Ishikawa (cell line): ENCODE results near the gene CUBN.

Source experiments
- CEBPB ChIP-seq: IDR thresholded peaks from 2 replicates; pipeline ENCODE4 v1.6.1; 2012
- CREB1 ChIP-seq: IDR thresholded peaks from 2 replicates; pipeline ENCODE4 v1.6.1; 2012; ENCODE audit warnings: low read depth
- EGR1 ChIP-seq: IDR thresholded peaks from 2 replicates; pipeline ENCODE4 v1.6.1; 2012
- EP300 ChIP-seq: IDR thresholded peaks from 2 replicates; pipeline ENCODE4 v1.6.1; 2012; ENCODE audit warnings: borderline replicate concordance
- FOXM1 ChIP-seq: IDR thresholded peaks from 2 replicates; pipeline ENCODE4 v1.6.1; 2012; ENCODE audit warnings: low read depth, borderline replicate concordance
- NFIC ChIP-seq: IDR thresholded peaks from 2 replicates; pipeline ENCODE4 v1.6.1; 2012
- RAD21 ChIP-seq: IDR thresholded peaks from 2 replicates; pipeline ENCODE4 v1.6.1; 2012; ENCODE audit warnings: low read depth
- TAF1 ChIP-seq: IDR thresholded peaks from 2 replicates; pipeline ENCODE4 v1.6.1; 2012; ENCODE audit warnings: low read depth, mild to moderate bottlenecking
- TCF12 ChIP-seq: IDR thresholded peaks from 2 replicates; pipeline ENCODE4 v1.6.1; 2012; ENCODE audit warnings: low read depth
- TEAD4 ChIP-seq: IDR thresholded peaks from 2 replicates; pipeline ENCODE4 v1.6.1; 2012
- YY1 ChIP-seq: IDR thresholded peaks from 2 replicates; pipeline ENCODE4 v1.6.1; 2012; ENCODE audit warnings: low read depth
- ZBTB7A ChIP-seq: IDR thresholded peaks from 2 replicates; pipeline ENCODE4 v1.6.1; 2012; ENCODE audit warnings: low read depth
- TF ChIP-seq, protein P1 (sequence below): IDR thresholded peaks from 2 replicates; pipeline ENCODE4 v1.6.1; 2012; ENCODE audit warnings: low read depth, mild to moderate bottlenecking
- TF ChIP-seq, protein P2 (sequence below): IDR thresholded peaks from 2 replicates; pipeline ENCODE4 v1.6.1; 2012
- TF ChIP-seq, protein P3 (sequence below): IDR thresholded peaks from 2 replicates; pipeline ENCODE4 v1.6.1; 2012

The CUBN gene

DNA sequence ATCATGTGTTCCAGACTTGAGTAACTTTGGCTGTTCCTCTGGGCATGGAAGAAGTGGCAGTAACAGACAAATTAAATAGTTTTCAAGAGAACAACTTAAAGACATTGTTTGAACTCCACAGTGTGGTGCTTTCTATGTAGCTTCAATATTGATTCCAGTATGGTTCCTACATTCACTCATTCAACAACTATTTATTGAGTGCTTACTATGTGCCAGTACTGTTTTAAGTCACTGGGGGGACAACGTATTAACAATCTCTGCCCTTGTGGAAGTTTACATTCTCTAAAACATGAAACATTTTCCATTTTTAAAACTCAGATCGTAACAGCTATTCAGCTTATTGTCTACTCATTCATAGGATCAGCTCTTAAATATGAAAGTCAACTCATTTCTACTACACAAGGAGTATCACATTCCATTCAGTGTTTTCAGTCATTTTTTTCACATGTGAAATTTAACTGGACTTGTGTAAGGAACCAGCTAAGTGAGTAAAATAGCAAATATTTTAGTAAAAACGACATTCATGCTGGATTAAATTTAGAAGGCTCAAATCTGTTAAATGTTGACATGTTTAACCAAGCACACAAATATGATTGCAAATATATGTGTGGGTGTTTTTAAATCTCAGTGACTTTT is 13.6 kb upstream of the CUBN start:
- TF ChIP-seq, protein P1, sequence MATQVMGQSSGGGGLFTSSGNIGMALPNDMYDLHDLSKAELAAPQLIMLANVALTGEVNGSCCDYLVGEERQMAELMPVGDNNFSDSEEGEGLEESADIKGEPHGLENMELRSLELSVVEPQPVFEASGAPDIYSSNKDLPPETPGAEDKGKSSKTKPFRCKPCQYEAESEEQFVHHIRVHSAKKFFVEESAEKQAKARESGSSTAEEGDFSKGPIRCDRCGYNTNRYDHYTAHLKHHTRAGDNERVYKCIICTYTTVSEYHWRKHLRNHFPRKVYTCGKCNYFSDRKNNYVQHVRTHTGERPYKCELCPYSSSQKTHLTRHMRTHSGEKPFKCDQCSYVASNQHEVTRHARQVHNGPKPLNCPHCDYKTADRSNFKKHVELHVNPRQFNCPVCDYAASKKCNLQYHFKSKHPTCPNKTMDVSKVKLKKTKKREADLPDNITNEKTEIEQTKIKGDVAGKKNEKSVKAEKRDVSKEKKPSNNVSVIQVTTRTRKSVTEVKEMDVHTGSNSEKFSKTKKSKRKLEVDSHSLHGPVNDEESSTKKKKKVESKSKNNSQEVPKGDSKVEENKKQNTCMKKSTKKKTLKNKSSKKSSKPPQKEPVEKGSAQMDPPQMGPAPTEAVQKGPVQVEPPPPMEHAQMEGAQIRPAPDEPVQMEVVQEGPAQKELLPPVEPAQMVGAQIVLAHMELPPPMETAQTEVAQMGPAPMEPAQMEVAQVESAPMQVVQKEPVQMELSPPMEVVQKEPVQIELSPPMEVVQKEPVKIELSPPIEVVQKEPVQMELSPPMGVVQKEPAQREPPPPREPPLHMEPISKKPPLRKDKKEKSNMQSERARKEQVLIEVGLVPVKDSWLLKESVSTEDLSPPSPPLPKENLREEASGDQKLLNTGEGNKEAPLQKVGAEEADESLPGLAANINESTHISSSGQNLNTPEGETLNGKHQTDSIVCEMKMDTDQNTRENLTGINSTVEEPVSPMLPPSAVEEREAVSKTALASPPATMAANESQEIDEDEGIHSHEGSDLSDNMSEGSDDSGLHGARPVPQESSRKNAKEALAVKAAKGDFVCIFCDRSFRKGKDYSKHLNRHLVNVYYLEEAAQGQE = no peak
- TF ChIP-seq EP300 = no peak
- TF ChIP-seq, protein P2, sequence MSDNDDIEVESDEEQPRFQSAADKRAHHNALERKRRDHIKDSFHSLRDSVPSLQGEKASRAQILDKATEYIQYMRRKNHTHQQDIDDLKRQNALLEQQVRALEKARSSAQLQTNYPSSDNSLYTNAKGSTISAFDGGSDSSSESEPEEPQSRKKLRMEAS = no peak
- no peak for TF ChIP-seq FOXM1
- TF ChIP-seq RAD21 = no peak
- TF ChIP-seq CEBPB = no peak
- TF ChIP-seq EGR1 = no peak
- no peak for TF ChIP-seq TCF12
- no peak for TF ChIP-seq YY1
- no peak for TF ChIP-seq TEAD4
- TF ChIP-seq CREB1 = no peak
- TF ChIP-seq TAF1 = no peak
- TF ChIP-seq NFIC = no peak
- no peak for TF ChIP-seq ZBTB7A
- TF ChIP-seq, protein P3, sequence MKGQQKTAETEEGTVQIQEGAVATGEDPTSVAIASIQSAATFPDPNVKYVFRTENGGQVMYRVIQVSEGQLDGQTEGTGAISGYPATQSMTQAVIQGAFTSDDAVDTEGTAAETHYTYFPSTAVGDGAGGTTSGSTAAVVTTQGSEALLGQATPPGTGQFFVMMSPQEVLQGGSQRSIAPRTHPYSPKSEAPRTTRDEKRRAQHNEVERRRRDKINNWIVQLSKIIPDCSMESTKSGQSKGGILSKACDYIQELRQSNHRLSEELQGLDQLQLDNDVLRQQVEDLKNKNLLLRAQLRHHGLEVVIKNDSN = no peak

DNA sequence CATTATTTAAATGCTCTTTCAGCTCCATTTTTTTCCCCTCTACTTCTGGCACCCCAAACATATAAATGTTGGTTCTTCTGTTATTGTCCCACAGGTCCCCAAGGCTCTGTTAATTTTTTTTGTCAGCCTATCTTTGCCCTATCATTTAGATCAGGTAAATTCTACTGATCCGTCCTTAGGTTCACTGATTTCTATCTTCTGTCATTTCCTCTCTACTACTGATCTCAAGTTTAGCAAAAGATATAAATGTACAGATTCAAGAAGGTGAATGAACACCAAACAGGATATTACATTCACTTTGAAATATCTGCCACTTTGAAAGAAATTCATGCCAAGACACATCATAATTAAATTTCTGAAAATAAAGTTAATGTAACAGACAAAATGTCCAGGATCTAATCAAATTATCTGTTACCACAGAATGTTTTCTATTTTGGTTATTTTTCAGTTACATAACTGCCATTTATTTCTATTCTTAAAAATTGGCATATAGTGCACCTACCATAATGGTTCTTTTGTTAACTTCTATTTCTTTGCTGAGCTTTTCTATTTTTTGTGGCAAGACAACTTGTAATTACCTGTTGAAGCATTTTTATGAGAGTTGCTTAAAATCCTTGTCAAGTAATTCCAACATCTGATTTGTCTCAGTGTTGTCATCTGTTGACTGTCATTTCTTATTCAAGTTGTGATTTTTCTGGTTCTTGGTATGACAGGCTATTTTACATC is 12.1 kb upstream of the CUBN start:
- TF ChIP-seq NFIC (no peak), TCF12 (no peak)
- TF ChIP-seq, protein P2 = no peak
- TF ChIP-seq, protein P1 = no peak

DNA sequence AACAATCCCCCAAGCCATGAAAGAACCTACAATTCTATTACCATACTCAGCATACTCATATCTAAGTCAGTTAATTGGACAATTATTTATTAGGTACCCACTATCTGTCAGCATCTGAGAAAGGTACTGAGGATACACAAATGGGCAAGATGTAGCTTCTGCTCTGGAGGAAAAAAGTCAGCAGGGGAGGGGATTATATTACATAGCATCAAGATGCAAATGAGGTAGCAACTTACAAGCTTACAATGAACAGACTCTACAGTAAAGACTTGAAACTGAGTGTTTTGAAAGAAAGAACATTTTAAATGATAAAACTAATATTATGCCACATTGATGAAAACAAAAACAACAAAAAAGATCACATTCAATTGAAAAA is 10.8 kb upstream of the CUBN start:
- TF ChIP-seq FOXM1 = no peak

DNA sequence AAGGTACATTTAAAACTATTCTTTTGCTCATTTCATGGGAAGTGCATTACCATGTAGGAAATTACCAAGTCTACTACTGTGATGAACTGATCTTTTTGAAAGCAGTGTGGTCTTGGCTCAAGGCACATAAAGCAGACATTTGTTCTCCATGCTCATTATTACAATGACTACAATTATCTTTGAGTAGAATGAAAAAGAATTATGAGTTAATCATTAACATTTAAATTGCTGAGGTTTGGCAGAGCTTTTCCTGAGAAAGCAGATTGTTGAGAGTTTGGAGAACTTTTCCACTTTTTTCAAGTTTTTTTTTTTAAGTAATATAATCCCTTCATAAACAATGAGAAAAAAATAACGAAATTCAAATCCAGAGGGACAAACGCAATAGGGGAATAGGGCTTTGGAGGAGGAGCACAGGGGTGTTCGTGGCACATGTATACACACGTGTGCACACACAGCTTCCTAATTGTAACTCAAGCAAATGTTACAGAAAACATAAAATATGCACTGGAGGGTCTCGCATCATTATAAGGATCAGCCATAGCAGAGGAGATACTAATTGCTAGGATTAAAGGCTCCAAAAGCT is 8.9 kb upstream of the CUBN start:
- TF ChIP-seq TEAD4 (no peak), CEBPB (no peak), EP300 (no peak), NFIC (no peak)
- TF ChIP-seq, protein P3 = no peak

DNA sequence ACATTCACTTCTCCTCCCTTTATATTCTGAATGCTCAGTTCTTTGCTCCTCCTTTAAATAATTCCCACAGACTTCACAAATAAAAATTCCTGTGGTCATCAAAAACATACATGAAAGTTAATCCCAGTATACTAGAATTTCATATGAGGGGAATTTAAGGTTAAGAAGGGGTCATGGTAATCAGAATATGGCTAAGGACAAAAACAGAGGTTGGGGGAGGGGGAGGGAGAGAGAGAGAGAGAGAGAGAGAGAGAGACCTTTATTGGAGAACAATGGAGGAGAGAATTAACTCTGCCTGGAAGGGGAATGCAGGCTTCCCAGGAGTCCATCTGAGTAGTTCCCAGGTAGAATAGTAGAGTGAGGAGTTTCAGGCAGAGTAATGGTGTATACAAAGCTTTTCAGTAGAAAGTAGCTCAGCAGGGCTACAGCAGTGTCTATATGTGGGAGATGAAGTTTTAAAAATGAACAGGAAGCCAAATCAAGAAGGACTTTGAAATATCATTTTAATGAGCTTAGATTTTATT is 5.2 kb upstream of the CUBN start:
- no peak for TF ChIP-seq ZBTB7A

DNA sequence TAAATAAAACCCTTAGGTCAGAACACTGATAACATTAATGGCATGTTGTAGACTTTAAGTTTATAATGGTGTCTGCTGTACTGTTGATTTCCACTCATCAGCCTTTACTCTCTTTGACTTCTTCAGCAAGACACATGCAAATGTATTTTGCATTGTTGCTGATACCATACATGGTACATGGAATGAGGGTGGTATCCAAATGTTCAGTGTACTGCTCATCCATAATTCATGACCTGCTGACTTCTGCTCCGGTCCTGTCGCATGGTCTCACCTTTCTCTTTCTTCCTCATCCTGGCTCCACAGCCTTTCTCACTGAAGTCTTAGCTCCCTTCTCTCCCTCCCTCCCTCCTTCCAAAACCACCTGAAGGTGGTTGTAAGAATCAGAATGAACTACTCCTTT is 4.7 kb upstream of the CUBN start:
- TF ChIP-seq, protein P2 = no peak
- no peak for TF ChIP-seq CREB1
- no peak for TF ChIP-seq TCF12
- TF ChIP-seq FOXM1 = no peak
- TF ChIP-seq TEAD4 = no peak
- TF ChIP-seq, protein P3 = no peak
- TF ChIP-seq NFIC = no peak
- TF ChIP-seq TAF1 = no peak
- TF ChIP-seq YY1 = no peak
- TF ChIP-seq RAD21 = no peak
